Raji (cell line): Measurements from ENCODE around the gene MAN2B2.

Experiments
- POLR2A ChIP-seq: IDR thresholded peaks from 2 replicates; pipeline ENCODE4 v1.6.1; 2011; ENCODE audit warnings: low read depth, low read length, control low read depth; ENCODE audit not compliant: insufficient read depth

Gene MAN2B2

DNA sequence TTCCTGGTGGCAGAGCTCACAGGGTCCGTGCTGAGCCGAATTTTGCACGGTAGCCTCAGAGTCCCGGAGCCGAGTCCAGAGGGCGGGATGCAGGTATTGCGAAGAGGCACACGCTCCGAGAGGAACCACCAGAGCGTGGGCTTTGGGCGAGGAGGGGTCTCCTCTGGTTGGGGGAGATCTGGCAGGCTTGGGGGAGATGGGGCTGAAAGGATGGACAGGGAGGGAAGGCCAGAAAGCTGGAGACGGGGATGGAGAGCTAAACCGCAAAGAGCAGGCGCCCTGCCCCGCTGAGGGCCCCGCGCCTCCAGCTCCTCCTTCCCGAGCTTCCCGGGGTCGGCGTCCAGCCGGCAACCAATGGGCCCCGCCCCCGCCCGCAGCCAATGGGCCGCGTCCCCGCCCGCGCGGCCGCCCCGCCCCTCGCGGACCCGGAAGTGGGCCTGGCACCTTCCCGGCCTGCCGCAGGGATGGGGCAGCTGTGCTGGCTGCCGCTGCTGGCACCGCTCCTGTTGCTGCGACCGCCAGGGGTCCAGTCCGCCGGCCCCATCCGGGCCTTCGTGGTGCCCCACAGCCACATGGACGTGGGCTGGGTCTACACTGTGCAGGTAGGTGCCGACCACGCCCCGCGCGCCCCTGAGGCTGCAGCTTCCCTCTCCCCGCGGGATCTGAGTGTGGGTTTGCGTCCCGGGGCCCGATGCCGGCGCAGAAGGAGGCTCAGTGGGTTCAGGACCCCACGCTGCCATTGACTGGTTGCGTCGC lies at the start of gene MAN2B2:
Gene MAN2B2, plus strand, starts transcription at position 443 of the 756 bp plus-strand sequence. Its CDS starts 22 bp downstream, at position 465.
- TF ChIP-seq POLR2A, result peak; percentile 91

GRCh38 chr4:6525474-6525873 lies 49.5 kb upstream of the MAN2B2 start:
- TF ChIP-seq POLR2A, result no peak

DNA sequence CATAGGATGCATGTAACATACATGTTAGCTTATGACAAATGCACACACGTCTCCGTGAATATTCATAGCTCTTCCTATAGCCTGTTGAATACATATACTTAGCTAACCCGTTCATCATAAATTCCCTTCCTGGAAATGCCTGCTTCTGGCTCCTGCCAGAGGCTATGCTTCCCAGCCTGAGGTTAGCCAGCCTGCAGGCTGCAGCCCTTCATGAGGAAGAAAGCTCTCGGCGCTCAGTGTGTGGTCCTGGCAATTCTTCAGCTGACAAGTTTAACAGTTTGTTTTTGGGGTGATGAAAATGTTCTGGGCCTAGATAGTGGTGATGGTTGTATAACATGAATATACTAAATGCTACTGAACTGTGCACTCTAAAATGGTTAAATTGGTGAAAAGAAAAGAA lies 48.8 kb upstream of the MAN2B2 start:
- TF ChIP-seq POLR2A, result no peak

- no peak for TF ChIP-seq POLR2A
Measured at GRCh38 chr4:6526671-6527091, 48.3 kb upstream of the MAN2B2 start.

- TF ChIP-seq POLR2A, result no peak
Measured at GRCh38 chr4:6527259-6527658, 47.7 kb upstream of the MAN2B2 start.

DNA sequence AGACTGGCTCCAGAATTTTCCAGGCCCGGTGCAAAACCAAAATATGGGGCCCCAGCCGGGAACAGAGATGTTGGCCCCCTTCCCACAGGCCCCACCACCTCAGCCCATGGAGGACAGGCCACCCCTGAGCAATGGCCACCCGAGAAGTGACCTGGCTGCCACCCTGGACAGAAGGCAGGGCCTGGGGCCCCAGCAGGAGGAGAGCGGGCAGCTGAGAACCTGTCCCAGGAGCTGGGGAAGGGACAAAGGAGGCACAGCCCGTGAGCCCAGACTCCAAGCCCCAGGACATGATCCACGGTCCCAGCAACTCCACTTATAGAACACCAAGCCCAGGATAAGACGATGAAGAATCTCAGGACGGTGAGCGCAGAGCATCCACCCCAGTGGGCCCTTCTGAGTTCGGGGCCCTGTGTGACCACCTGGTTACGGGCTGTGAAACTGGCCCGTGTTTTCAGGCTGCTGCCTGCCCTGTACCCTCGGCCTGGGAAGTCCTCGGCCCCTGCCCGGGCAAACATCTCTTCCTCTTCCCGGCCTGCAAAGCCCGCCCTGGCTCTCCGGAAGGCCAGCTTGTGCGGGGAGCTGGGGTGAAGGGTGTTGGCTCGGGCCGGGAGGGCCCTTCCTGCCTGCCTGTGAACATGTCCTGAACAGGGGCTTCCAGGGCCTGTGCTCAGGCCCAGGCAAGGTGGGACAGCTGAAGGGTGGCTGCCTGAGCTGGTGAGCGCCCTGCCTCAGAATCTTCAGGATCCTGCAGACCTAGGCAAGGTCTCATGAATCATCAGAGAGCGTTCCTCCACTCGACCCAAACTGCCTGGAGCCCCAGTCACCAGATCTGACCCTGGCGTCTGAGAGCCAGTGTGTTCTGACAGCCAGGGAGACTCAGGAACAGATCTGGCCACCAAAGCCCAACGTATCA lies 47.0 kb upstream of the MAN2B2 start:
- TF ChIP-seq POLR2A, result no peak

- TF ChIP-seq POLR2A, result no peak
Measured at GRCh38 chr4:6529021-6529420, 46.0 kb upstream of the MAN2B2 start.

GRCh38 chr4:6530301-6530700 lies 44.7 kb upstream of the MAN2B2 start:
- TF ChIP-seq POLR2A, result no peak

- TF ChIP-seq POLR2A, result no peak
Measured at GRCh38 chr4:6530964-6531363, 44.0 kb upstream of the MAN2B2 start.

GRCh38 chr4:6532102-6532501 lies 42.9 kb upstream of the MAN2B2 start:
- TF ChIP-seq POLR2A, result no peak

DNA sequence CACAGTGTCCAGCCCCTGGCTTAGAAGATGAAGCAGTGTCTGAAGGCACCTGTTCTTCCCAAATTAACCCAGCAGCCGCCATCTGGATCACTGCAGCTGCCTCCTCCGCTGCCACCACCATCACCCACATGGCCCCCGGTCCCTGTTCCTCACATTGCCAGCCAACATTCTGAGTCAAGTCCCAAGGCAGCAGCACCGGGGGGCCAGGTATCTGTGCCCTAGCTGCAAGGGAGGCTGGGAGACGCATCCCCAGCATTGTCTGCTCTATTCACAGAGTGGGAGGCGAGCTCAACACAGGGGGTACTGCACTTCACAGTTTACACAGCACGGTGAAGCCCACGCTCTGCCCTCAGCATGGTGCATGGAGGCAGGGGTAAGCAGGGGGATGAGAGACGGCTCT lies 42.3 kb upstream of the MAN2B2 start:
- no peak for TF ChIP-seq POLR2A

DNA sequence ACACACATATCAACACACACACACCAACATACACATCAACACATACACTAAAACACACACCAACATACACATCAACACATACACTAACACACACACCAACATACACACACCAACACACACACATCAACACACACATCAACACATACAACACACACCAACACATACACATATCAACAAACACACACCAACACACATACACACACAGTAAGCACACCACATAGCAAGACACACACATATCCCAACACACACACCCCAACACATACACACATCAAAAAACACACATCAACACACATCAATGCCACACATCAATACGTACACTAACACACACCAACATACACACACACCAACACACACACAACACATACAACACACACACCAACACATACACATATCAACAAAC lies 40.9 kb upstream of the MAN2B2 start:
- no peak for TF ChIP-seq POLR2A

DNA sequence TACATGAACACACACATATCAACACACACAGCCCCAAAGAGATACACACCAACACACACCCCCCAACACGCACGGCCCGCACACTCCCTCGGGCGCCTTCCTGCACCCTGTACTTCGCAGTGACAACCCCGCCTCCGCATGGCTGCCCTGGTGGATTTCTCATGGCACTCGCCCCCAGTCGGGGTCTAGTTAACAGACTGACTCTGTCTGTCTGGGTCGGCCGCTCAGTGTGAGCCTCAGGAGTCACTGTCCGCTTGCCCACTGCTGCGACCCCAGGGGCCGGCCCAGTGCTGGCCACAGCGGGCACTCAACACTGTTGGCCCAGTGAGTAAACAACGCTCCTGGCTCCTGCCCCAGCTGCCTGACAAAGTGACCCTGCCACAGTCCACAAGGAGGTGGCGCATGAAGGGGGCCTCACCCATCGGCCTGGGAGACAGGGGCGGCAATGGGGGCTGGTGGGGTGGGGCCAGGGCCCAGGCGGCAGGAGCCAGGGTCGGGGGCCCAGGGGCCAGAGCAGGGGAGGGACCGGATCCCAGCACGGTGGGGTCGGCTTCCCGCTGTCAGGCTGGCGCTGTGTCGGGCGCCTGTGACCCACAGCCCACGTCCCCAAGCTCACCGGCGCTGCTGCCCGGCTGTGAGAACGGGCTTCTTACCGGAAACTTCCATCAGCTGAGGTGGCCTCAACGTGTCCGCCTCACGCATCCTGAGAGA lies 40.2 kb upstream of the MAN2B2 start:
- no peak for TF ChIP-seq POLR2A

GRCh38 chr4:6535329-6535692 lies 39.7 kb upstream of the MAN2B2 start:
- no peak for TF ChIP-seq POLR2A

- no peak for TF ChIP-seq POLR2A
Measured at GRCh38 chr4:6535706-6536105, 39.3 kb upstream of the MAN2B2 start.
